Mucosa of rectum (tissue), 2 donors: ENCODE results near the gene CKAP5.
A peak's percentile ranks its signal among the peaks of the same experiment; 100 is the strongest.

ENCODE experiments used
- H3K27ac ChIP-seq, 2 donors: one replicate each; pipeline ENCODE4 v1.7.0; 2013; ENCODE audit warnings: inconsistent platforms in 2 of 2, low read depth in 2 of 2, low read length in 2 of 2
- H3K27me3 ChIP-seq, 2 donors: one replicate each; pipeline ENCODE4 v1.7.0; 2013; ENCODE audit warnings: low read length in 2 of 2; ENCODE audit not compliant: control insufficient read depth in 2 of 2, insufficient read depth in 2 of 2
- H3K36me3 ChIP-seq, 2 donors: one replicate each; pipeline ENCODE4 v1.7.0; 2013; ENCODE audit warnings: low read length in 2 of 2; ENCODE audit not compliant: control insufficient read depth in 2 of 2, insufficient read depth in 2 of 2
- H3K4me1 ChIP-seq, 2 donors: one replicate each; pipeline ENCODE4 v1.7.0; 2013; ENCODE audit warnings: low read length in 2 of 2, mild to moderate bottlenecking in 1 of 2; ENCODE audit not compliant: control insufficient read depth in 2 of 2, insufficient read depth in 2 of 2
- H3K4me3 ChIP-seq, 2 donors: one replicate each; pipeline ENCODE4 v1.7.0; 2013; ENCODE audit warnings: low read length in 2 of 2
- H3K9ac ChIP-seq, 2 donors: one replicate each; pipeline ENCODE4 v1.7.0; 2013; ENCODE audit warnings: low read length in 2 of 2, low read depth in 1 of 2, mild to moderate bottlenecking in 1 of 2
- H3K9me3 ChIP-seq, 2 donors: one replicate each; pipeline ENCODE4 v1.7.0; 2013; ENCODE audit warnings: low read length in 2 of 2; ENCODE audit not compliant: control insufficient read depth in 2 of 2
- donor health status: healthy.
- donor health status: Normal muscosa, but diverticular disease.

The CKAP5 gene

GRCh38 chr11:46845740-46846509, at the start of gene CKAP5:
Gene CKAP5, minus strand, starts transcription at chr11:46846280. Its CDS starts 25,049 bp downstream, at chr11:46821231.
- Histone ChIP-seq H3K4me3 (peak within 1 kb of the TSS; percentile 79 to 92), H3K36me3 (no peaks in the 10 kb centered on the region), H3K27me3 (no peaks in the 10 kb centered on the region), H3K4me1 (peaks cover 4 to 9% of the 10 kb centered on the region in 2 donors), H3K9me3 (no peaks in the 10 kb centered on the region), H3K27ac (peak within 1 kb of the TSS; percentile 82 to 85), H3K9ac (peak within 1 kb of the TSS; percentile 74 to 90)

GRCh38 chr11:46895821-46896220, 49.7 kb upstream of the CKAP5 start:
- Histone ChIP-seq H3K9me3 (no peaks in the 10 kb centered on the region), H3K27me3 (no peaks in the 10 kb centered on the region), H3K9ac (no peak overlapping the region), H3K4me1 (no peaks in the 10 kb centered on the region), H3K27ac (no peak overlapping the region), H3K4me3 (no peak overlapping the region), H3K36me3 (peaks cover 17 to 29% of the 10 kb centered on the region in 2 donors)

- Histone ChIP-seq H3K9me3 (no peaks in the 10 kb centered on the region), H3K4me3 (no peak overlapping the region), H3K4me1 (no peaks in the 10 kb centered on the region), H3K9ac (no peak overlapping the region), H3K27me3 (no peaks in the 10 kb centered on the region), H3K36me3 (peaks cover 15 to 27% of the 10 kb centered on the region in 2 donors), H3K27ac (no peak overlapping the region)
Measured at GRCh38 chr11:46894961-46895360, 48.9 kb upstream of the CKAP5 start.

- Histone ChIP-seq H3K27ac (no peak overlapping the region), H3K4me1 (no peaks in the 10 kb centered on the region), H3K9me3 (no peaks in the 10 kb centered on the region), H3K36me3 (peaks cover 11 to 27% of the 10 kb centered on the region in 2 donors), H3K4me3 (no peak overlapping the region), H3K27me3 (no peaks in the 10 kb centered on the region), H3K9ac (no peak overlapping the region)
Measured at GRCh38 chr11:46894506-46894905, 48.4 kb upstream of the CKAP5 start.

- H3K27me3 ChIP-seq, result no peaks in the 10 kb centered on the region
- H3K4me3 ChIP-seq, result no peak overlapping the region
- peaks cover 9 to 28% of the 10 kb centered on the region in 2 donors for H3K36me3 ChIP-seq
- H3K27ac ChIP-seq, result no peak overlapping the region
- H3K9me3 ChIP-seq, result no peaks in the 10 kb centered on the region
- H3K9ac ChIP-seq, result no peak overlapping the region
- no peaks in the 10 kb centered on the region for H3K4me1 ChIP-seq
Measured at GRCh38 chr11:46892838-46893237, 46.8 kb upstream of the CKAP5 start.

GRCh38 chr11:46892109-46892508, 46.0 kb upstream of the CKAP5 start:
- Histone ChIP-seq H3K27me3 (no peaks in the 10 kb centered on the region), H3K9ac (no peak overlapping the region), H3K27ac (no peak overlapping the region), H3K4me3 (no peak overlapping the region), H3K4me1 (no peaks in the 10 kb centered on the region), H3K9me3 (no peaks in the 10 kb centered on the region), H3K36me3 (peaks cover 9 to 28% of the 10 kb centered on the region in 2 donors)

GRCh38 chr11:46890665-46891064, 44.6 kb upstream of the CKAP5 start:
- Histone ChIP-seq H3K9me3 (no peaks in the 10 kb centered on the region), H3K4me3 (no peak overlapping the region), H3K27ac (no peak overlapping the region), H3K27me3 (no peaks in the 10 kb centered on the region), H3K9ac (no peak overlapping the region), H3K4me1 (no peaks in the 10 kb centered on the region), H3K36me3 (peaks cover 13 to 27% of the 10 kb centered on the region in 2 donors)

GRCh38 chr11:46889689-46890475, 43.8 kb upstream of the CKAP5 start:
- H3K4me1 ChIP-seq, result no peaks in the 10 kb centered on the region
- no peak overlapping the region for H3K9ac ChIP-seq
- no peak overlapping the region for H3K27ac ChIP-seq
- no peak overlapping the region for H3K4me3 ChIP-seq
- H3K36me3 ChIP-seq, result peaks cover 13 to 29% of the 10 kb centered on the region in 2 donors
- no peaks in the 10 kb centered on the region for H3K9me3 ChIP-seq
- no peaks in the 10 kb centered on the region for H3K27me3 ChIP-seq

GRCh38 chr11:46889251-46889650, 43.2 kb upstream of the CKAP5 start:
- H3K9ac ChIP-seq, result no peak overlapping the region

GRCh38 chr11:46888636-46889035, 42.6 kb upstream of the CKAP5 start:
- no peak overlapping the region for H3K27ac ChIP-seq
- H3K4me3 ChIP-seq, result no peak overlapping the region

More at GRCh38 chr11:46889251-46889650, 43.2 kb upstream of the CKAP5 start:
- no peaks in the 10 kb centered on the region for H3K27me3 ChIP-seq
- H3K36me3 ChIP-seq, result peaks cover 8 to 27% of the 10 kb centered on the region in 2 donors
- H3K27ac ChIP-seq, result no peak overlapping the region
- no peak overlapping the region for H3K4me3 ChIP-seq
- no peaks in the 10 kb centered on the region for H3K9me3 ChIP-seq
- no peaks in the 10 kb centered on the region for H3K4me1 ChIP-seq

More at GRCh38 chr11:46888636-46889035, 42.6 kb upstream of the CKAP5 start:
- Histone ChIP-seq H3K27me3 (no peaks in the 10 kb centered on the region), H3K36me3 (peaks cover 7 to 30% of the 10 kb centered on the region in 2 donors), H3K9me3 (no peaks in the 10 kb centered on the region), H3K4me1 (no peaks in the 10 kb centered on the region), H3K9ac (no peak overlapping the region)
